COLO829 (cell line): ENCODE data around the gene SSBP1.
A peak's percentile ranks its signal among the peaks of the same experiment; 100 is the strongest.
"Not testable (repeated sequence)": the region's sequence is repeated elsewhere in the genome, so short reads cannot be mapped to it uniquely, and the experiment has no call there.

Source experiments
- DNase-seq: peaks from one replicate; pipeline ENCODE4 v3.0.0; 2012; ENCODE audit warnings: low spot score

The SSBP1 gene

DNA sequence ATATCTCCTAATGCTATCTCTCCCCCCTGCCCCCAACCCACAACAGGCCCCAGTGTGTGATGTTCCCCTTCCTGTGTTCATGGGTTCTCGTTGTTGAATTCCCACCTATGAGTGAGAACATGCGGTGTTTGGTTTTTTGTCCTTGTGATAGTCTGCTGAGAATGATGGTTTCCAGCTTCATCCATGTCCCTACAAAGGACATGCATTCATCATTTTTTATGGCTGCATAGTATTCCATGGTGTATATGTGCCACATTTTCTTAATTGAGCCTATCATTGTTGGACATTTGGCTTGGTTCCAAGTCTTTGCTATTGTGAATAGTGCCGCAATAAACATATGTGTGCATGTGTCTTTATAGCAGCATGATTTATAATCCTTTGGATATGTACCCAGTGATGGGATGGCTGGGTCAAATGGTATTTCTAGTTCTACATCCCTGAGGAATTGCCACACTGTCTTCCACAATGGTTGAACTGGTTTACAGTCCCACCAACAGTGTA lies 32.0 kb downstream of the SSBP1 start:
- DNase-seq: not testable (repeated sequence)

GRCh38 chr7:141776374-141776773 lies 38.2 kb downstream of the SSBP1 start, which contains the start of gene TAS2R4:
TSS of gene TAS2R4 (plus strand) at chr7:141776674. CDS start at chr7:141778489, 1,815 bp downstream.
- DNase-seq: no peak

DNA sequence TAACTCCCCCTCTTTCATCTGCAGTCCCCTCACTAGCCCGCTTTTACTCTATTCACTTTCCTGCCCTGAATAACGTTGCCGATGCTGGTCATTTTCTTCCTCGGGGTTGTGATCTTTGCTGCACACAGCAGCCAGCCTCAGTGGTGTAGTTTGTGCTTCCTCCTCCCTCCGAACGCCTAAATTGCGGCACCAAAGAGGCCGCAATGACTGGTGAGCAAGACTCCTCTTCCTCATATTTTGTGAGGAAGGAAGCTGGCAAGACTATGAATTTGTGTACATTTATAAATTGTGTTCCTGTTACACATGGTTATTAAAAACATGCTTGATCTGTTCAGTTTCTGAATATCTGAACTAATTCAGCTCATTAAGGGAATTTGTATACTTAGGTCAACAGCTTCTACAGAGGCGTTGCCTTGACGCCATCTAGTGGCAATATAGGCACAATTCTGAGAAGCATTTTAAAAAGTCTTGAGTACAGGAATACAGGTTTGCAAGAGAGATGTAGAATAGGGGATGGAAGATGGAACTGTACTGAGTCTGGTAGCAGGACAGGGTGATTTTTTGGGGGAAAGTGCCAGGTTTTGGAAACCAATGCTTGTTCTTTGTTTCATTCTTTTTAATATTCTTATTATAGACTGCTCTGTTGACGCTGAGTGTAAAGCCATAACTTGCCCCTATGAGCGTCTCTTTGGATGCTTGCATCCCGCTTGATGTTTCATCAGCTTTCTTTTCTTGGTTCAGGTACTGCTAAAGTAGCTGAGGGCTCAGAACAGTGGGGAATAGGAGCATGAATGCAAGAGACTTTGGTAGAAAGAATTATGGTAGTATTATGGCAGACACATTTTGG lies 47.8 kb downstream of the SSBP1 start:
- DNase-seq: peak; percentile 78

GRCh38 chr7:141788296-141788695 lies 50.1 kb downstream of the SSBP1 start:
- DNase-seq: no peak

- DNase-seq: no peak
These were observed 51.8 kb downstream of the SSBP1 start, which contains the start of gene TAS2R5 for GRCh38 chr7:141789917-141790316. TSS of gene TAS2R5 (plus strand) at chr7:141790217. CDS start at chr7:141790362, 145 bp downstream.

DNA sequence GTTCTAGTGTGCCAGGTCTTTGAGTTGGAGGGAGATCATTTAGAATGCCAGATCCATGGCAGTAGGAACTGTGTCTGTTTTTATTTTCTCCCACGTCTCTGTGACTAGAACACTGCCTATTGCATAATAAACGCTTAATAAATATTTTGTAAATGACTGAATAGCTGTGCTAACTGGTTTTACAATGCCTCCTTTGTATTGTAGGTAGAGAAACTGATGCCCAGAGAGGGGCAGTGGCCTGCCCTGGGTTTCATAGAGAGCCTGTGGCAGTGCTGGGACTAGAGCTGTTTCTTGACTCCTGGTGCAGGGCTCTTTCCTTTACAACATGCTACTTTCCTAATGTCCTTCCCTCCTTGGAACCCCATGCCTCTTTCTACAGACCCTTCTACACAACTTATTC lies 54.4 kb downstream of the SSBP1 start:
- DNase-seq: peak; percentile 82
